Stomach (tissue), 9 donors: ENCODE results near the gene ATP5F1E. TPM values are rescaled to one million over a fixed set of nuclear protein-coding genes. Genes with fewer than 3 reads are reported as not detected.

Experiments
- DNase-seq, 2 donors: peaks; one replicate each; pipeline versions ENCODE4 v3.0.0 to v3.0.0-alpha.2; 2013 to 2019
- H3K27ac ChIP-seq, 5 donors: fragments of 200-600 bp in 4 of 5; sonication (generic) in 4 of 5; one replicate each; pipeline ENCODE4 v1.5.1; 2013 to 2019; ENCODE audit warnings: mild to moderate bottlenecking in 1 of 5, moderate library complexity in 1 of 5
- H3K27me3 ChIP-seq, 3 donors: fragments of 200-600 bp; sonication (generic); one replicate each; pipeline ENCODE4 v1.5.1; 2017 to 2019; ENCODE audit warnings: mixed run types in 1 of 3
- H3K36me3 ChIP-seq, 4 donors: fragments of 200-600 bp; sonication (generic); 1 replicate in 3 of 4; 2 replicates in 1 of 4; pipeline ENCODE4 v1.5.1; 2016 to 2019
- H3K4me1 ChIP-seq, 4 donors: fragments of 200-600 bp; sonication (generic); one replicate each; pipeline ENCODE4 v1.5.1; 2016 to 2019
- H3K4me3 ChIP-seq, 4 donors: fragments of 200-600 bp; sonication (generic) in 3 of 4; one replicate each; pipeline ENCODE4 v1.5.1; 2016 to 2019; ENCODE audit warnings: mild to moderate bottlenecking in 1 of 4
- H3K9me3 ChIP-seq, 4 donors: fragments of 200-600 bp; sonication (generic); one replicate each; pipeline ENCODE4 v1.5.1; 2016 to 2019
- EP300 ChIP-seq: sonication (generic); formaldehyde crosslinking; IDR thresholded peaks from one replicate; pipeline ENCODE4 v1.6.1; 2017; ENCODE audit warnings: antibody characterized with exemption
- POLR2A ChIP-seq, 4 donors: fragments of 450-650 bp; IDR thresholded peaks; one replicate each; pipeline ENCODE4 v1.6.1; 2016; ENCODE audit warnings: antibody characterized with exemption in 4 of 4, control low read depth in 2 of 4, mild to moderate bottlenecking in 1 of 4, moderate library complexity in 1 of 4
- POLR2AphosphoS5 ChIP-seq, 3 donors: sonication (generic); formaldehyde crosslinking; IDR thresholded peaks; one replicate each; pipeline ENCODE4 v1.6.1; 2016; ENCODE audit warnings: antibody characterized with exemption in 3 of 3
- WGBS, 5 donors: extraction: QIAGEN DNeasy Blood & Tissue Kit in 3 of 5; methylation state at CpG; one replicate each; pipeline versions ENCODE4 v1.1.5 to v1.1.7; 2013 to 2018; 5-methylcytosine and 5-hydroxymethylcytosine counted together
- intact Hi-C: fragments of 100-400 bp; cut with DNase I; formaldehyde crosslinking; loops from one replicate; pipeline ENCODE4 v1.15.1; 2023; ENCODE audit warnings: low total_unique reads
- polyA plus RNA-seq, 3 donors: library from polyadenylated mRNA; stranded (reverse); fragments of 200-250 nt; gene quantifications; one replicate each; pipeline ENCODE4 v1.2.3, GENCODE V29; 2013
- total RNA-seq, 5 donors: library from RNA; depleted of rRNA; stranded (reverse); fragments of >200 nt; gene quantifications; one replicate each; pipeline versions ENCODE4 v1.1.0 to v1.2.3, GENCODE V29; 2014 to 2016
- TF ChIP-seq, protein P1 (sequence below), 7 experiments: fragments of 450-650 bp in 4 of 7; fragments of 200-600 bp in 3 of 7; sonication (generic) in 3 of 7; IDR thresholded peaks; one replicate each; pipeline ENCODE4 v1.5.1; 2016 to 2019; ENCODE audit warnings: antibody characterized with exemption in 7 of 7, control low read depth in 2 of 7, mild to moderate bottlenecking in 1 of 7
- donor health status: healthy with polysubstance abuse.
- donor health status: Bipolar disorder and iron deficiency.
- donor health status: healthy.

The ATP5F1E gene
- total and polyA plus RNA-seq, 8 donors = 20.4 to 101 (median 43.9) TPM

DNA sequence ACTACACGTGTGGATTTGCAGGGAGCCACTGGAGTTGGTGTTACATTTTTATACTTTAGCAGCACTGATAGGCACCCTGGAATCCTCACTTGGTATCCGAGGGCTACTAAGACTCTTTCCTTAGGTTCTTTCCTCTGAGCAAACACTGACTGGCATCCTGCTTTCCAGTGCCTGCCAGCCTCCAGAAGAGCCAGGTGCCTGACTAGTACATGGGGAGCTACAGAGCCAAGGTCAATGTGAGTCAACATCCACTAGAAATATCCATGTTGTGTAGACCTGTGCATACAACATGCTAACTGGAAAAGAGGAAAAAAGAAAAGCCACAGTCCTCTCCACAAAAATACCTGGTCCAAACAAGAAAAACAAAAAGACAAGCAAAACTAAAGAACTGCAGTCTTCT, 7.0 kb downstream of the ATP5F1E start:
- TF ChIP-seq POLR2A (IDR thresholded peaks at IDR 0.05) = no peak
- TF ChIP-seq, protein P1, sequence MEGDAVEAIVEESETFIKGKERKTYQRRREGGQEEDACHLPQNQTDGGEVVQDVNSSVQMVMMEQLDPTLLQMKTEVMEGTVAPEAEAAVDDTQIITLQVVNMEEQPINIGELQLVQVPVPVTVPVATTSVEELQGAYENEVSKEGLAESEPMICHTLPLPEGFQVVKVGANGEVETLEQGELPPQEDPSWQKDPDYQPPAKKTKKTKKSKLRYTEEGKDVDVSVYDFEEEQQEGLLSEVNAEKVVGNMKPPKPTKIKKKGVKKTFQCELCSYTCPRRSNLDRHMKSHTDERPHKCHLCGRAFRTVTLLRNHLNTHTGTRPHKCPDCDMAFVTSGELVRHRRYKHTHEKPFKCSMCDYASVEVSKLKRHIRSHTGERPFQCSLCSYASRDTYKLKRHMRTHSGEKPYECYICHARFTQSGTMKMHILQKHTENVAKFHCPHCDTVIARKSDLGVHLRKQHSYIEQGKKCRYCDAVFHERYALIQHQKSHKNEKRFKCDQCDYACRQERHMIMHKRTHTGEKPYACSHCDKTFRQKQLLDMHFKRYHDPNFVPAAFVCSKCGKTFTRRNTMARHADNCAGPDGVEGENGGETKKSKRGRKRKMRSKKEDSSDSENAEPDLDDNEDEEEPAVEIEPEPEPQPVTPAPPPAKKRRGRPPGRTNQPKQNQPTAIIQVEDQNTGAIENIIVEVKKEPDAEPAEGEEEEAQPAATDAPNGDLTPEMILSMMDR (IDR thresholded peaks at IDR 0.05) = no peak
- no peak for TF ChIP-seq EP300
- TF ChIP-seq POLR2AphosphoS5 (IDR thresholded peaks at IDR 0.05) = no peak
- no peaks in the 10 kb centered on the region for H3K27me3 ChIP-seq
- WGBS, 5 donors = 44 to 78% (median 68%) methylated on average over 2 of the region's 2 CpGs
- no peak overlapping the region for H3K4me3 ChIP-seq
- peaks cover 17 to 48% (median 34%) of the 10 kb centered on the region in 4 donors for H3K4me1 ChIP-seq
- H3K27ac ChIP-seq = no peak overlapping the region
- DNase-seq = no peak
- intact Hi-C loops = no loop called here
- H3K9me3 ChIP-seq = no peaks in the 10 kb centered on the region
- H3K36me3 ChIP-seq = peaks cover 29 to 83% (median 76%) of the 10 kb centered on the region in 4 donors

DNA sequence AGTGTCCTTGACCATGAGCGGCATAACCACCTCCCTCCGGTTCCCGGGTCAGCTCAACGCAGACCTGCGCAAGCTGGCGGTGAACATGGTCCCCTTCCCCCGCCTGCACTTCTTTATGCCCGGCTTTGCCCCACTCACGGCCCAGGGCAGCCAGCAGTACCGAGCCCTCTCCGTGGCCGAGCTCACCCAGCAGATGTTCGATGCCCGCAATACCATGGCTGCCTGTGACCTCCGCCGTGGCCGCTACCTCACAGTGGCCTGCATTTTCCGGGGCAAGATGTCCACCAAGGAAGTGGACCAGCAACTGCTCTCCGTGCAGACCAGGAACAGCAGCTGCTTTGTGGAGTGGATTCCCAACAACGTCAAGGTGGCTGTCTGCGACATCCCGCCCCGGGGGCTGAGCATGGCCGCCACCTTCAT, 8.0 kb downstream of the ATP5F1E start:
- WGBS, 5 donors = 92 to 97% (median 96%) methylated on average over 21 to 24 of the region's 24 CpGs
- no peak overlapping the region for H3K4me3 ChIP-seq
- H3K27ac ChIP-seq = no peak overlapping the region
- H3K27me3 ChIP-seq = no peaks in the 10 kb centered on the region
- intact Hi-C loops = no loop called here
- TF ChIP-seq EP300 (no peak), POLR2AphosphoS5 (IDR thresholded peaks at IDR 0.05) (no peak), POLR2A (IDR thresholded peaks at IDR 0.05) (no peak)
- TF ChIP-seq, protein P1 (IDR thresholded peaks at IDR 0.05) = no peak
- H3K4me1 ChIP-seq = peaks cover 9 to 38% (median 24%) of the 10 kb centered on the region in 4 donors
- peaks cover 24 to 75% (median 67%) of the 10 kb centered on the region in 4 donors for H3K36me3 ChIP-seq
- no peaks in the 10 kb centered on the region for H3K9me3 ChIP-seq
- DNase-seq = no peak

DNA sequence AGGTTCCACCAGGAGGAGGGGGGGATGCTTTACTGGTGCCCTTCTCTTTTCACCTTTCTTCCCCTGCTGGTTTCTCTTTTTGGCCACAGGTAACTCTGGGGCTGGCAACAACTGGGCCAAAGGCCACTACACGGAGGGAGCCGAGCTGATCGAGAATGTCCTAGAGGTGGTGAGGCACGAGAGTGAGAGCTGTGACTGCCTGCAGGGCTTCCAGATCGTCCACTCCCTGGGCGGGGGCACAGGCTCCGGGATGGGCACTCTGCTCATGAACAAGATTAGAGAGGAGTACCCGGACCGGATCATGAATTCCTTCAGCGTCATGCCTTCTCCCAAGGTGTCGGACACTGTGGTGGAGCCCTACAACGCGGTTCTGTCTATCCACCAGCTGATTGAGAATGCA, 8.5 kb downstream of the ATP5F1E start:
- Histone ChIP-seq H3K9me3 (no peaks in the 10 kb centered on the region), H3K27me3 (no peaks in the 10 kb centered on the region), H3K4me3 (no peak overlapping the region), H3K36me3 (peaks cover 24 to 71% (median 64%) of the 10 kb centered on the region in 4 donors), H3K27ac (no peak overlapping the region), H3K4me1 (peaks cover 4 to 33% (median 19%) of the 10 kb centered on the region in 4 donors)
- 91 to 99% (median 93%) methylated on average over 10 to 13 of the region's 13 CpGs for WGBS, 5 donors
- TF ChIP-seq POLR2A (IDR thresholded peaks at IDR 0.05) (no peak), POLR2AphosphoS5 (IDR thresholded peaks at IDR 0.05) (no peak), EP300 (no peak)
- TF ChIP-seq, protein P1 (IDR thresholded peaks at IDR 0.05) = no peak
- no peak for DNase-seq
- intact Hi-C loops = no loop called here

- Histone ChIP-seq H3K27ac (no peak overlapping the region), H3K27me3 (no peaks in the 10 kb centered on the region), H3K9me3 (no peaks in the 10 kb centered on the region), H3K4me3 (no peak overlapping the region), H3K4me1 (peaks cover 0 to 24% (median 11%) of the 10 kb centered on the region in 4 donors), H3K36me3 (peaks cover 24 to 62% (median 56%) of the 10 kb centered on the region in 4 donors)
- DNase-seq = no peak
- 89 to 96% (median 94%) methylated on average over 15 of the region's 15 CpGs for WGBS, 5 donors
- intact Hi-C loops = no loop called here
- no peak for TF ChIP-seq POLR2AphosphoS5 (IDR thresholded peaks at IDR 0.05)
- TF ChIP-seq, protein P1 (IDR thresholded peaks at IDR 0.05) = no peak
- TF ChIP-seq POLR2A (IDR thresholded peaks at IDR 0.05) = no peak
- no peak for TF ChIP-seq EP300
These were observed 9.4 kb downstream of the ATP5F1E start for GRCh38 chr20:59022754-59023153.
